ENCODE measurements around the gene GPR27. TPM values are rescaled to one million over a fixed set of nuclear protein-coding genes. Genes with fewer than 3 reads are reported as not detected.

Gene GPR27
- total and polyA plus RNA-seq, 2 of the 8 experiments (the other 6 are each of a cell fraction or from before 2014, with no cell fraction given) = 11.3 to 12.5 TPM

DNA sequence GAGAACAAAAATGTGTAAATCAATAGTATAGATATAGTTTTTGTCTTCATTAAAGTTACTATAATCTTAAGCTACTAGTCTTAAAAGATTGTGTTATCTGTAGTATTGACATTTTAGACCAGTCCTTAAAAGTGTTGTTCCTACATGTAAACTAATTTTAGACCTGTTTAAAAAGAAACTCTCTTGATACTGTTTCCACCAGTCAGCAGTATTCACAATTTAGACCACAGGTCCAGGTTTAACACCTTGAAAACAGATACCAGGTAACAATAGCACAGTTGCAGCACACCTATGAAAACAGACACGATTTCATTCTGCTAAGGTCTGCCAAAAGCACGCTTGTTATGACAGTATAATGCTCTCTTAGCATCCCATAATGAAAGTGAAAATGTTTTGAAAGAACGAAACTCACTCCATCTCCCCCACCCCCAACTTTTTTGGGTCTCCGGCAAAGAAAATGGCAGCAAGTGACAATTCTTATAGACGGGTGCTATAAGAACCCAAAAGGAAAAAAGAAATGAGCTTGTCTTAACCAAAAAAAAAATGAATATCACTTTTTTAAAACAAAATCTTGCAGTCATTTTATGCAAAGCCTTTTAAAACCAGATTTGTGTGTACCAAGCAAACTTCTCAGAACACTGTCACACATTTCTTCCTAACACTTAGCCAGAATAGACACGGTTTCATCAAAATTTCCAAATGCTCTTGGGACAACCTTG is 30.0 kb upstream of the GPR27 start:
- H3K79me1 ChIP-seq (ENCODE audit: low read depth, low read length) = no peaks in the 10 kb centered on the region
- no peaks in the 10 kb centered on the region for H3K9me3 ChIP-seq (ENCODE audit: insufficient read depth in 2 of 2, low read depth in 1 of 2, low read length in 1 of 2)
- no peak overlapping the region for H2BK20ac ChIP-seq (ENCODE audit: low read length)
- no peak overlapping the region for H3K9ac ChIP-seq (replicated peaks in 1 of 4; ENCODE audit: extremely low read depth in 1 of 4, low read depth in 3 of 4, low read length in 3 of 4)
- no peak overlapping the region for H2BK5ac ChIP-seq (ENCODE audit: low read depth, low read length)
- no peak overlapping the region for H2BK120ac ChIP-seq (replicated peaks; ENCODE audit: low read depth, low read length)
- CTCF ChIA-PET (ENCODE audit: partially characterized antibody) = interaction anchor here (0.5 to 3.4 kb wide), 4 partner anchors 13 to 980 kb away, joined by 3 to 18 read pairs (median 4); no protein-coding TSS in a partner anchor
- no peak overlapping the region for H3K14ac ChIP-seq (ENCODE audit: insufficient read length)
- H3K4me3 ChIP-seq (ENCODE audit: extremely low read depth in 1 of 4, insufficient read depth in 2 of 4, low read depth in 3 of 4, low read length in 4 of 4) = peak overlapping the region in 1 of 4 experiments; percentile 84; a peak in 4 of 8 replicates
- H3K18ac ChIP-seq (ENCODE audit: extremely low read depth, low read length) = no peak overlapping the region
- 81% methylated on average over 6 of the region's 6 CpGs; no CpG with 5 or more reads in 1 of the 2 experiments for whole genome bisulfite sequencing, 2 experiments (ENCODE audit: extremely low coverage in 1 of 2, insufficient coverage in 1 of 2, insufficient read length in 1 of 2, insufficient replicate concordance in 2 of 2, low coverage in 1 of 2, low lambda C conversion rate in 2 of 2, missing lambda C conversion rate in 1 of 2)
- no peak overlapping the region for H3K4ac ChIP-seq (replicated peaks; ENCODE audit: insufficient read length, low read depth, low read length)
- H2BK15ac ChIP-seq (ENCODE audit: low read length) = no peak overlapping the region
- peaks cover 0 to 3% of the 10 kb centered on the region in 2 experiments for H4K20me1 ChIP-seq (replicated peaks in 1 of 2; ENCODE audit: control insufficient read depth in 1 of 2, insufficient read depth in 2 of 2, low read length in 2 of 2)
- no peak for DNase-seq (ENCODE audit: low read depth in 1 of 2, low spot score in 2 of 2)
- peaks cover 9% of the 10 kb centered on the region for H3K23me2 ChIP-seq (ENCODE audit: low read depth, low read length)
- no peak overlapping the region for H3K56ac ChIP-seq (replicated peaks; ENCODE audit: insufficient read length, low read depth, low read length)
- no peak overlapping the region for H3K27ac ChIP-seq (ENCODE audit: low read depth, low read length)
- H3K4me2 ChIP-seq (ENCODE audit: insufficient read depth in 1 of 2, low read depth in 2 of 2, low read length in 2 of 2) = peak overlapping the region; percentile 87 to 97; a peak in 2 of 4 replicates
- H3K36me3 ChIP-seq (ENCODE audit: control insufficient read depth in 2 of 4, insufficient read depth in 4 of 4, low read length in 3 of 4) = no peaks in the 10 kb centered on the region
- TF ChIP-seq CTCF (IDR thresholded peaks at IDR 0.05; ENCODE audit: control extremely low read depth in 1 of 3, insufficient read depth in 1 of 3, low read depth in 1 of 3, low read length in 3 of 3) (no peak), CREB1 (IDR thresholded peaks at IDR 0.05) (no peak), EZH2 (IDR thresholded peaks at IDR 0.05; ENCODE audit: low read depth, low read length, severe bottlenecking) (no peak), ATF3 (IDR thresholded peaks at IDR 0.05; ENCODE audit: insufficient read depth, low read depth, low read length) (no peak), BCL11A (IDR thresholded peaks at IDR 0.05; ENCODE audit: low read depth in 2 of 2, low read length in 2 of 2) (no peak), ASH2L (IDR thresholded peaks at IDR 0.05; ENCODE audit: low read length) (no peak), RFX5 (IDR thresholded peaks at IDR 0.05; ENCODE audit: borderline replicate concordance, low read depth, low read length) (no peak)
- no peak for FAIRE-seq
- H3K27me3 ChIP-seq (replicated peaks in 1 of 4; ENCODE audit: control insufficient read depth in 3 of 4, extremely low read depth in 1 of 4, insufficient read depth in 3 of 4, low read length in 3 of 4) = peaks cover 3 to 19% (median 16%) of the 10 kb centered on the region in 4 experiments
- H4K5ac ChIP-seq (ENCODE audit: insufficient read length, low read depth, low read length) = no peak overlapping the region
- no peak overlapping the region for H4K8ac ChIP-seq (ENCODE audit: extremely low read depth, insufficient read depth, low read length)
- no peak overlapping the region for H3K23ac ChIP-seq (ENCODE audit: insufficient read length)
- no peak overlapping the region for H2AFZ ChIP-seq (ENCODE audit: low read length)
- peaks cover 5 to 13% (median 7%) of the 10 kb centered on the region in 4 experiments for H3K4me1 ChIP-seq (replicated peaks in 1 of 4; ENCODE audit: control insufficient read depth in 3 of 4, insufficient read depth in 4 of 4, low read length in 3 of 4)
- no peak overlapping the region for H2AK5ac ChIP-seq (ENCODE audit: low read depth, low read length)
- H4K91ac ChIP-seq (replicated peaks; ENCODE audit: insufficient read length, low read length) = no peak overlapping the region
- POLR2A ChIA-PET (ENCODE audit: partially characterized antibody) = interaction anchor here (1.3 to 2.1 kb wide), 2 partner anchors 10 to 149 kb away, joined by 3 to 5 read pairs; no protein-coding TSS in a partner anchor
- H2BK12ac ChIP-seq (ENCODE audit: low read depth, low read length) = no peak overlapping the region
- no peaks in the 10 kb centered on the region for H3K79me2 ChIP-seq (ENCODE audit: control insufficient read depth in 1 of 2, insufficient read depth in 2 of 2, low read length in 2 of 2)

All from H1 (cell line).